HG03045 (cell line): ENCODE measurements around the gene PFN3.
A peak's percentile ranks its signal among the peaks of the same experiment; 100 is the strongest.
"Not testable (repeated sequence)": the region's sequence is repeated elsewhere in the genome, so short reads cannot be mapped to it uniquely, and the experiment has no call there.

Experiments used
- ATAC-seq: cut with Tn5 transposase; IDR thresholded peaks from one replicate; pipeline ENCODE4 v1.9.1; 2021; ENCODE audit warnings: mild to moderate bottlenecking, moderate library complexity; ENCODE audit not compliant: unreplicated experiment

The PFN3 gene

GRCh38 chr5:177425801-177426565, 25.5 kb upstream of the PFN3 start:
- ATAC-seq = peak; percentile 78

GRCh38 chr5:177425196-177425800, 24.8 kb upstream of the PFN3 start:
- ATAC-seq = no peak

- no peak for ATAC-seq
Measured at GRCh38 chr5:177423671-177424070, 23.2 kb upstream of the PFN3 start.

- no peak for ATAC-seq
Measured at GRCh38 chr5:177421062-177421798, 20.8 kb upstream of the PFN3 start.

GRCh38 chr5:177420472-177420871, 20.0 kb upstream of the PFN3 start:
- ATAC-seq = not testable (repeated sequence)

GRCh38 chr5:177419046-177419445, 18.6 kb upstream of the PFN3 start:
- ATAC-seq = no peak

GRCh38 chr5:177417081-177417480, 16.6 kb upstream of the PFN3 start:
- not testable (repeated sequence) for ATAC-seq

- ATAC-seq = no peak
Measured at GRCh38 chr5:177414481-177414880, 14.0 kb upstream of the PFN3 start.

GRCh38 chr5:177412603-177413233, 12.3 kb upstream of the PFN3 start:
- peak; percentile 62 for ATAC-seq

GRCh38 chr5:177410575-177410974, 10.1 kb upstream of the PFN3 start:
- ATAC-seq = no peak

- ATAC-seq = no peak
Measured at GRCh38 chr5:177409043-177409801, 8.8 kb upstream of the PFN3 start, which contains the start of gene F12. F12 (minus strand) TSS chr5:177409564; CDS start chr5:177409527, 37 bp downstream.

GRCh38 chr5:177405805-177406204, 5.3 kb upstream of the PFN3 start:
- no peak for ATAC-seq

- no peak for ATAC-seq
Measured at GRCh38 chr5:177405312-177405711, 4.9 kb upstream of the PFN3 start.

GRCh38 chr5:177404641-177405179, 4.2 kb upstream of the PFN3 start:
- ATAC-seq = no peak

- ATAC-seq = peak; percentile 81
Measured at GRCh38 chr5:177403792-177404640, 3.6 kb upstream of the PFN3 start.

GRCh38 chr5:177403102-177403791, 2.8 kb upstream of the PFN3 start:
- peak; percentile 17 for ATAC-seq

- no peak for ATAC-seq
Measured at GRCh38 chr5:177402271-177403043, 2.0 kb upstream of the PFN3 start.

GRCh38 chr5:177397875-177398390, 2.5 kb downstream of the PFN3 start:
- ATAC-seq = no peak
